ENCODE measurements around the gene OCRL.

OCRL gene

DNA sequence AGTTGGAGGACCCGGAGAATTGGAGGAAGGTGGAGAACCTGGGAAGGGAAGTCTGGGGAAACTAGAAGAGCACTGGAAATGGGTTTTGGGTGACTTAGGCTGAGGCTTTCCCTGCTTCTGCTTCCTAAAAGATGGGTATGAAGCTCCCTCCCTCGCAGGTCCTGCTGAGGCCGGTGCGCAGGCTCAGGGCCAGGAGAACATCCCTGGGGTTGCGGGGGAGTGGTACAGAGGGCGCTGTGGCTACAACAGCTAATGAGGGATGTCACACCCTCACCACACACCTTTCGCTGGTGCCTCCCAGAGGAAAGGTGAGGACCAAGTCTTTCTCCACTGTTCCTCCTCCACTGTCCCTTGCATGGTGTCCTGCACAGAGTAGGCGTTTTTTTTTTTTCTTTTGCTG, 98.9 kb downstream of the OCRL start:
- DNase-seq = no peak

GRCh38 chrX:129640737-129641136, 100.7 kb downstream of the OCRL start:
- DNase-seq = no peak

- no peak for DNase-seq
Observed at GRCh38 chrX:129641469-129641868, 101.4 kb downstream of the OCRL start.

DNA sequence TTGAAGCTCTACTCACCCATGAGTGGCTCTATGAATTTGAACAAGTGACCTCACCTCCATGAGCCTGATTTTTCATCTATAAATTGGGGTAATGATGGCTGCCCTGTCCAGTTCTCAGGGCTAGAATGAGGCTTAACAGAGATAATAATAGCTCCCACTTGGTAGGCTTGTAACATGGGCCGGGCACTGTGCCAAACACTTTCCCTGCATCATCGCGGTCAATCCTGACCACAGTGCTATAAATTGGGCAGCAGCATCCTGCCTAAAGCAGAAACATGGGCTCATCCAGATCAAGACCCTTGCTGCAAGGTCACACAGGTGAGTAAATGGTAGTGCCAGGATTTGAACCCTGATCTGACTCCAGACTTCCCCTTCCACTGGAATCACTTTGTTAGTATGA, 101.9 kb downstream of the OCRL start:
- no peak for DNase-seq

Data from NCI-H2227 treated with DMSO at 0.1 percent for 48 hours (cell line).